ENCODE measurements around the gene BCR. TPM values are rescaled to one million over a fixed set of nuclear protein-coding genes. Genes with fewer than 3 reads are reported as not detected.

BCR gene
- total and polyA plus RNA-seq, 2 donors (not counting 1 experiment from before 2014, with no cell fraction given), result 30.2 to 46.4 TPM

DNA sequence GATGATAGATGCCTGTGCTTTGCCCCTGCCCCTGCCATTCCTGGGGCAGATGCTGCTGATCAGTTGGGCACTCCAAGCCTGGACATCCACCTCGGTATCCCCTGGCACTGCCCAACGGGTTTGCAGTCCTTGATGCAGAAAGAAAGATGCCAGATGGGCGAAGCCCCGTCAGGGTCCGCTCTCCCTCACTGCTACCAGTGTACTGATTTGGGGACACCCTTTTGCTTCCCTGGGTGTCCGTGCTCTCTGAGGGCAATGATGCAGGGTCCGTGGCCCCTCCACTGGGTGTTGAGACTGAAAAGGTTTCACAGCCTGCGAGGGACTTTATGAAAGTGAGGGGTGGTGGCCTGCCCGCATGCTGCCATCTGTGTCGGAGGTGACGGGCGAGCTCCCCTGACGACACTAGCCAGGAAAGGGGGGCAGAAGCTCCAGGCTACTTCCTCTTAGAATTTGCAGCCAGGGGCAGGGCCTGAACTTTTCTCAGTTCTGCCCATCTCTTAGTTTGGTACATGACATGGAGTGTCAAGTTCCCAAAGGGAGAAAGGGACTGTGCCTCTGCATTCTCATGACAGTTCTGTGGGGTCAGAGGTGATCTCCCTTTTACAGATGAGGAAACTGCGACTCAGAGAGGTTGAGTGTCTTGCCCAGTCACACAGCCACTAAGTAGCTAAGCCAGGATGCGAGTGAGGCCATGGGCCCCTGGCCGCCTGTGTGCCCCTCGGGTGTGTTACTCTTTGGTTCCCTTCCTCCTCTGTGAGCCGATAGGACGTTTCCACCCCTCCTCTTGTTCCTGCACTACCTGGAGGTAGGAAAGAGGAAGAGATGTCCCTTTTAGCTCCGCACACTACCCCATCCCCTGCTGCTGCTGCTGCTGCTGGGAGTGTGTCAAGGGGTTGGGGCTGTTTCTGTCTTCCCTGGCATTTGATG is 96.6 kb downstream of the BCR start:
- intact Hi-C loops (cut with micrococcal nuclease), result loop anchor here (2.0 kb wide), 1 partner anchor 56 kb away; no protein-coding TSS in a partner anchor
- DNase-seq (peak; percentile 82), ATAC-seq (ENCODE audit: low read depth) (peak; percentile 75)
- no peaks in the 10 kb centered on the region for H3K9me3 ChIP-seq (ENCODE audit: control extremely low read depth in 1 of 3, control insufficient read depth in 2 of 3, insufficient read depth in 1 of 3, low read length in 2 of 3)
- H3K27ac Mint-ChIP-seq, result peak overlapping the region; percentile 60
- no peaks in the 10 kb centered on the region for H3K27me3 ChIP-seq (replicated peaks in 1 of 4; ENCODE audit: control extremely low read depth in 1 of 4, control insufficient read depth in 3 of 4, insufficient read depth in 4 of 4, low read length in 3 of 4)
- peaks cover 17 to 32% of the 10 kb centered on the region in 2 donors for H3K4me1 ChIP-seq (ENCODE audit: control insufficient read depth in 2 of 2, insufficient read depth in 2 of 2, low read length in 2 of 2)
- H3K9me3 Mint-ChIP-seq (ENCODE audit: insufficient read depth), result no peaks in the 10 kb centered on the region
- no peak overlapping the region for H3K4me3 ChIP-seq (ENCODE audit: control extremely low read depth in 1 of 5, extremely low read depth in 1 of 5, insufficient read depth in 1 of 5, low read depth in 2 of 5, low read length in 4 of 5)
- H2AFZ ChIP-seq (ENCODE audit: insufficient read depth, low read depth, low read length, poor library complexity, severe bottlenecking), result no peak overlapping the region
- TF ChIP-seq, protein P1, sequence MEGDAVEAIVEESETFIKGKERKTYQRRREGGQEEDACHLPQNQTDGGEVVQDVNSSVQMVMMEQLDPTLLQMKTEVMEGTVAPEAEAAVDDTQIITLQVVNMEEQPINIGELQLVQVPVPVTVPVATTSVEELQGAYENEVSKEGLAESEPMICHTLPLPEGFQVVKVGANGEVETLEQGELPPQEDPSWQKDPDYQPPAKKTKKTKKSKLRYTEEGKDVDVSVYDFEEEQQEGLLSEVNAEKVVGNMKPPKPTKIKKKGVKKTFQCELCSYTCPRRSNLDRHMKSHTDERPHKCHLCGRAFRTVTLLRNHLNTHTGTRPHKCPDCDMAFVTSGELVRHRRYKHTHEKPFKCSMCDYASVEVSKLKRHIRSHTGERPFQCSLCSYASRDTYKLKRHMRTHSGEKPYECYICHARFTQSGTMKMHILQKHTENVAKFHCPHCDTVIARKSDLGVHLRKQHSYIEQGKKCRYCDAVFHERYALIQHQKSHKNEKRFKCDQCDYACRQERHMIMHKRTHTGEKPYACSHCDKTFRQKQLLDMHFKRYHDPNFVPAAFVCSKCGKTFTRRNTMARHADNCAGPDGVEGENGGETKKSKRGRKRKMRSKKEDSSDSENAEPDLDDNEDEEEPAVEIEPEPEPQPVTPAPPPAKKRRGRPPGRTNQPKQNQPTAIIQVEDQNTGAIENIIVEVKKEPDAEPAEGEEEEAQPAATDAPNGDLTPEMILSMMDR (IDR thresholded peaks at IDR 0.05), result no peak
- no peak for TF ChIP-seq EZH2 (IDR thresholded peaks at IDR 0.05; ENCODE audit: borderline replicate concordance, insufficient read depth, low read depth, low read length, poor library complexity, severe bottlenecking)
- ChIA-PET CTCF (interaction anchor here (0.6 to 12.9 kb wide), 6 partner anchors 13 to 920 kb away, joined by 3 to 494 read pairs (median 3); partner anchors contain the start of gene BCR), POLR2A (interaction anchor here (0.7 to 1.0 kb wide), 4 partner anchors 28 to 208 kb away, joined by 3 to 4 read pairs (median 3); no protein-coding TSS in a partner anchor)
- peaks cover 0 to 38% of the 10 kb centered on the region in 2 experiments for H3K36me3 ChIP-seq (replicated peaks in 1 of 2; ENCODE audit: control extremely low read depth in 1 of 2, control insufficient read depth in 1 of 2, extremely low read depth in 1 of 2, insufficient read depth in 2 of 2, low read length in 1 of 2)
- peaks cover 28% of the 10 kb centered on the region for H3K4me1 Mint-ChIP-seq
- WGBS (ENCODE audit: insufficient coverage), result 39% methylated on average over 15 of the region's 20 CpGs
- peaks cover under 1% of the 10 kb centered on the region for H4K20me1 ChIP-seq (ENCODE audit: control insufficient read depth, insufficient read depth, low read length, poor library complexity, severe bottlenecking)
- H3K4me2 ChIP-seq (replicated peaks; ENCODE audit: low read depth, low read length, poor library complexity, severe bottlenecking), result peak overlapping the region; percentile 59
- H3K27ac ChIP-seq (ENCODE audit: low read length in 2 of 2), result peak overlapping the region in 1 of 2 donors; percentile 48
- H3K79me2 ChIP-seq (ENCODE audit: control insufficient read depth, insufficient read depth, low read length), result peaks cover 5% of the 10 kb centered on the region
- no peaks in the 10 kb centered on the region for H3K27me3 Mint-ChIP-seq
- no peak overlapping the region for H3K9ac ChIP-seq (ENCODE audit: low read length)
- H3K4me3 Mint-ChIP-seq, result peak overlapping the region; percentile 56

All from B cell (primary cell).